Peyer's patch (tissue), 4 donors: ENCODE data around the gene LYST.

Experiments used
- CTCF ChIP-seq, 6 experiments: fragments of 450-650 bp in 4 of 6; fragments of 200-600 bp in 2 of 6; sonication (generic) in 1 of 6; IDR thresholded peaks; one replicate each; pipeline ENCODE4 v1.5.1; 2017 to 2019; ENCODE audit warnings: antibody characterized with exemption in 6 of 6, mild to moderate bottlenecking in 3 of 6, moderate library complexity in 1 of 6
- POLR2A ChIP-seq, 2 donors: fragments of 450-650 bp; IDR thresholded peaks; one replicate each; pipeline ENCODE4 v1.5.1; 2017; ENCODE audit warnings: antibody characterized with exemption in 2 of 2, mild to moderate bottlenecking in 2 of 2, moderate library complexity in 2 of 2

GRCh38 chr1:235657269-235657668, 209.4 kb downstream of the LYST start:
- TF ChIP-seq POLR2A (IDR thresholded peaks at IDR 0.05) (no peak), CTCF (IDR thresholded peaks at IDR 0.05) (no peak)
